CD4-positive, CD25-positive, alpha-beta regulatory T cell (primary cell): Measurements from ENCODE around the gene ARL4A. TPM values are rescaled to one million over a fixed set of nuclear protein-coding genes. Genes with fewer than 3 reads are reported as not detected.
A peak's percentile ranks its signal among the peaks of the same experiment; 100 is the strongest.
"Not testable (repeated sequence)": the region's sequence is repeated elsewhere in the genome, so short reads cannot be mapped to it uniquely, and the experiment has no call there.

Experiments
- ATAC-seq, 2 donors: fragments of 150-1000 bp; cut with Tn5 transposase; one replicate each; pipeline ENCODE4 v1.10.0; 2021; ENCODE audit warnings: low read depth in 2 of 2, moderate number of reproducible peaks in 2 of 2, moderate library complexity in 1 of 2
- DNase-seq, 3 donors: peaks; one replicate each; pipeline versions ENCODE4 v3.0.0 to v3.0.0-alpha.2; 2012 to 2022; ENCODE audit warnings: mixed read lengths in 1 of 3
- H3K27ac ChIP-seq: one replicate; pipeline ENCODE4 v1.7.0; 2013; ENCODE audit warnings: mild to moderate bottlenecking, low read length; ENCODE audit not compliant: insufficient read depth, poor library complexity, severe bottlenecking
- H3K27me3 ChIP-seq: one replicate; pipeline ENCODE4 v1.7.0; 2013; ENCODE audit warnings: low read length; ENCODE audit not compliant: control insufficient read depth, insufficient read depth
- H3K36me3 ChIP-seq: one replicate; pipeline ENCODE4 v1.7.0; 2013; ENCODE audit warnings: mild to moderate bottlenecking, low read length, moderate library complexity; ENCODE audit not compliant: control insufficient read depth, insufficient read depth
- H3K4me1 ChIP-seq: 2 replicates; pipeline ENCODE4 v1.7.0; 2013; ENCODE audit warnings: mild to moderate bottlenecking, low read length; ENCODE audit not compliant: insufficient read depth, control insufficient read depth, poor library complexity, severe bottlenecking
- H3K4me3 ChIP-seq: one replicate; pipeline ENCODE4 v1.7.0; 2013; ENCODE audit warnings: low read depth, mild to moderate bottlenecking, low read length, moderate library complexity
- H3K9me3 ChIP-seq, 2 experiments: 1 replicate in 1 of 2; 2 replicates in 1 of 2; pipeline ENCODE4 v1.7.0; 2013; ENCODE audit warnings: low read length in 2 of 2, mild to moderate bottlenecking in 1 of 2, moderate library complexity in 1 of 2; ENCODE audit not compliant: control insufficient read depth in 2 of 2
- H3K27ac Mint-ChIP-seq, 3 donors: one replicate each; pipeline ENCODE4 v1.8.0; 2020 to 2022; ENCODE audit warnings: mild to moderate bottlenecking in 3 of 3, mixed read lengths in 3 of 3, moderate library complexity in 2 of 3
- H3K27me3 Mint-ChIP-seq: one replicate; pipeline ENCODE4 v1.8.0; 2022; ENCODE audit warnings: mild to moderate bottlenecking, mixed read lengths
- H3K36me3 Mint-ChIP-seq: one replicate; pipeline ENCODE4 v1.8.0; 2020; ENCODE audit warnings: mixed read lengths
- H3K4me1 Mint-ChIP-seq, 4 donors: one replicate each; pipeline ENCODE4 v1.8.0; 2020 to 2022; ENCODE audit warnings: mixed read lengths in 4 of 4, mild to moderate bottlenecking in 1 of 4
- H3K4me3 Mint-ChIP-seq, 4 donors: one replicate each; pipeline ENCODE4 v1.8.0; 2020 to 2022; ENCODE audit warnings: mild to moderate bottlenecking in 4 of 4, mixed read lengths in 4 of 4, moderate library complexity in 3 of 4
- H3K9me3 Mint-ChIP-seq, 7 donors: one replicate each; pipeline ENCODE4 v1.8.0; 2020 to 2022; ENCODE audit warnings: mixed read lengths in 7 of 7, mild to moderate bottlenecking in 3 of 7, moderate library complexity in 2 of 7
- polyA plus RNA-seq, 4 donors: library from polyadenylated mRNA; unstranded; fragments of 300-500 nt; fragmentation: Illumina TruSeq; gene quantifications; one replicate each; pipeline ENCODE4 v1.2.3, GENCODE V29; 2021
- total RNA-seq: library from RNA; stranded (reverse); gene quantifications from one replicate; pipeline ENCODE4 v1.2.3, GENCODE V29; 2022

ARL4A gene
- total and polyA plus RNA-seq, 5 donors from 2014 or later: 28.6 to 52.0 (median 34.1) TPM

- H3K27ac ChIP-seq: no peak overlapping the region
- Mint-ChIP-seq H3K36me3 (no peaks in the 10 kb centered on the region), H3K27ac (no peak overlapping the region), H3K9me3 (peaks cover 0 to 1% (median 0%) of the 10 kb centered on the region in 7 donors), H3K4me1 (peaks cover 0 to 11% (median 8%) of the 10 kb centered on the region in 4 donors), H3K27me3 (no peaks in the 10 kb centered on the region), H3K4me3 (no peak overlapping the region)
- H3K4me1 ChIP-seq: no peaks in the 10 kb centered on the region
- no peaks in the 10 kb centered on the region for H3K27me3 ChIP-seq
- no peak for ATAC-seq
- H3K4me3 ChIP-seq: no peak overlapping the region
- no peaks in the 10 kb centered on the region for H3K9me3 ChIP-seq
- no peak for DNase-seq
- H3K36me3 ChIP-seq: no peaks in the 10 kb centered on the region
Observed at GRCh38 chr7:12670743-12671520, 16.5 kb upstream of the ARL4A start.

DNA sequence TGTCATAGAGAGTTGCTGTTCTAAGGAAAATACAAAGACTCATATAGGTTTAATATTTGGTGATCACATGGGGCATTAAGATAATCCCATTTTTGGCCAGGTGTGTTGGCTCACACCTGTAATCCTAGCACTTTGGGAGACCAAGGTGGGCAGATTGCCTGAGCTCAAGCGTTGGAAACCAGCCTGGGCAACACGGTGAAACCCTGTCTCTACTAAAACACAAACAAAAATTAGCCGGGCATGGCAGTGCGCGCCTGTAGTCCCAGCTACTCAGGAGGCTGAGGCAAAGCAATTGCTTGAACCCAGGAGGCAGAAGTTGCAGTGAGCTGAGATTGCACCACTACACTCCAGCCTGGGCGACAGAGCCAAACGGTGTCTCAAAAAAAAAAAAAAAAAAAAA lies 14.0 kb upstream of the ARL4A start:
- H3K9me3 ChIP-seq, H3K27ac Mint-ChIP-seq, ATAC-seq, H3K4me1 ChIP-seq, H3K27ac ChIP-seq, H3K36me3 ChIP-seq, H3K27me3 ChIP-seq, H3K4me3 ChIP-seq, H3K27me3 Mint-ChIP-seq, H3K9me3 Mint-ChIP-seq, DNase-seq, H3K36me3 Mint-ChIP-seq, H3K4me3 Mint-ChIP-seq: not testable (repeated sequence)
- peaks cover 0 to 11% (median 8%) of the 10 kb centered on the region in 4 donors for H3K4me1 Mint-ChIP-seq

DNA sequence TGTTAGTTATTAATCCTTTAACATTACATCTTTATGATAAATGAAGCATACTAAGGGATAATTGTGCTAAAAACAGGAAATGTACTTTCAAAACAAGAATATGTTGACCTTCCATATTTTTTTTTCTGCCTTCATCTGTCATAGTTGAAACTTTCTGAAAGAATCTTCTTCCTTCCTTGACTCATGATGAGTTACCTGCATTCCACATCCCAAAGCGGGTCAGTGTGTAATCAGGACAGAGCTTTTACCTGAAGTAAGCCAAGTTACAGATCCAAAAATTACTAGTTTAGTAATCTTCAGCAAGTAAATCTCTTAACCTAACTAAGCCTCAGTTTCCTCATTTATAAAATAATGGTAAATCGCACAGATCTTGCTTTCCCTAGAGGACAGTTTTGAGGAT lies 13.4 kb upstream of the ARL4A start:
- no peak overlapping the region for H3K4me3 Mint-ChIP-seq

GRCh38 chr7:12674861-12675260 lies 12.6 kb upstream of the ARL4A start:
- no peak overlapping the region for H3K4me3 Mint-ChIP-seq
- Histone ChIP-seq H3K9me3 (no peaks in the 10 kb centered on the region), H3K36me3 (no peaks in the 10 kb centered on the region), H3K4me3 (peak overlapping the region; percentile 2), H3K4me1 (no peaks in the 10 kb centered on the region), H3K27ac (no peak overlapping the region), H3K27me3 (no peaks in the 10 kb centered on the region)
- ATAC-seq (peak; percentile 64 to 67), DNase-seq (peak; percentile 8 to 78 (median 48))
- no peaks in the 10 kb centered on the region for H3K36me3 Mint-ChIP-seq
- peaks cover 0 to 11% (median 8%) of the 10 kb centered on the region in 4 donors for H3K4me1 Mint-ChIP-seq
- H3K9me3 Mint-ChIP-seq: peaks cover 0 to 1% (median 0%) of the 10 kb centered on the region in 7 donors
- H3K27ac Mint-ChIP-seq: peak overlapping the region in 1 of 3 donors; percentile 16
- peaks cover 4% of the 10 kb centered on the region for H3K27me3 Mint-ChIP-seq

More for the DNA sequence above, 13.4 kb upstream of the ARL4A start:
- no peaks in the 10 kb centered on the region for H3K36me3 ChIP-seq
- H3K9me3 ChIP-seq: no peaks in the 10 kb centered on the region
- no peak for DNase-seq
- no peak overlapping the region for H3K27ac ChIP-seq
- H3K4me3 ChIP-seq: no peak overlapping the region
- no peaks in the 10 kb centered on the region for H3K27me3 ChIP-seq
- H3K36me3 Mint-ChIP-seq: no peaks in the 10 kb centered on the region
- ATAC-seq: no peak
- peaks cover 0 to 1% (median 0%) of the 10 kb centered on the region in 7 donors for H3K9me3 Mint-ChIP-seq
- peaks cover 4% of the 10 kb centered on the region for H3K27me3 Mint-ChIP-seq
- no peaks in the 10 kb centered on the region for H3K4me1 ChIP-seq
- H3K27ac Mint-ChIP-seq: no peak overlapping the region
- peaks cover 0 to 11% (median 8%) of the 10 kb centered on the region in 4 donors for H3K4me1 Mint-ChIP-seq

DNA sequence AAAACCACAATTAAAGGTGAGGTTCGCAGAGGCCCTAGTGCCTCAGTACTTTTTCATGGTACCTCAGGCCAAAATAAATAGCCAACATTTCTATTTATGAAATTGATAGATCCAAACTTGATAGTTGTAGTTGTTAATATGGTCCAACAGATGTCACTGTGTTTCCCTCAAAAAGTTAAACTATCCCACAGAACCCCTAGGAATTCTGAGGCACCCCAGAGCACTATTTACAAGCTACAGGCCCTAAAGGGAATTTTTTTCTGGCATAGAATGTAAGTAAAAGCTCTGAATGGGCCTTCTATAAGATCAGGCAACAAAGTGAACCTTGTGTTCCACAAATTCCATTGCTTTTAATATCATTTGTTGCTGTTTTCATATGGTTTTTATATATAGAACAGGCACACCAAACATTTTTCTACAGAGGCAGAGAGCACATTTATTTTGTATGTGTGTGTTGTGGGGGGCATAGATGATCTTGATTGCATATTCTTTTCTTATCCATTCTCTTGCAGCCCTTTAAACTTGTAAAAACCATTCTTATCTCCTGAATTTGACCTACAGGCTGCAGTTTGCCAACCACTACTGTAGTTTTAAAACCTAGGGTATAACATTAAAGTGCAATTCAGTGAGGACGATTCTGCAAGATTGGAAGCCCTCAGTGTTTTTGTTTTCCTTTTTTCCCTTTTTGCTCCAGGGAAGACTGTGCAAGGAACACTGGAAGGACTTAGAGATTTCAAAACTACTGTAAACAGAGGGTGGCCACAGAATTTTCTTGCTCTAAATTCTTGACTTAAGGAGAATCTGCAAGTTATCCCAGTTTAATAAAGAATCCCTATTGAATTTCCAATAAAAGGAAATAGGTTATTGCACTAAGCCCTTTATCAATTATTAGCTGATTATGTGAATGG lies 3.5 kb upstream of the ARL4A start:
- ATAC-seq: no peak
- no peak for DNase-seq
- no peaks in the 10 kb centered on the region for H3K36me3 Mint-ChIP-seq
- H3K9me3 Mint-ChIP-seq: no peaks in the 10 kb centered on the region
- H3K9me3 ChIP-seq: no peaks in the 10 kb centered on the region
- no peaks in the 10 kb centered on the region for H3K36me3 ChIP-seq
- H3K4me1 ChIP-seq: peaks cover 15% of the 10 kb centered on the region
- peak overlapping the region; percentile 9 for H3K27ac ChIP-seq
- no peaks in the 10 kb centered on the region for H3K27me3 ChIP-seq
- no peaks in the 10 kb centered on the region for H3K27me3 Mint-ChIP-seq
- H3K27ac Mint-ChIP-seq: peak overlapping the region in 2 of 3 donors; percentile 33 to 77
- no peak overlapping the region for H3K4me3 ChIP-seq
- H3K4me3 Mint-ChIP-seq: peak overlapping the region in 1 of 4 donors; percentile 76
- H3K4me1 Mint-ChIP-seq: peaks cover 9 to 25% (median 18%) of the 10 kb centered on the region in 4 donors

DNA sequence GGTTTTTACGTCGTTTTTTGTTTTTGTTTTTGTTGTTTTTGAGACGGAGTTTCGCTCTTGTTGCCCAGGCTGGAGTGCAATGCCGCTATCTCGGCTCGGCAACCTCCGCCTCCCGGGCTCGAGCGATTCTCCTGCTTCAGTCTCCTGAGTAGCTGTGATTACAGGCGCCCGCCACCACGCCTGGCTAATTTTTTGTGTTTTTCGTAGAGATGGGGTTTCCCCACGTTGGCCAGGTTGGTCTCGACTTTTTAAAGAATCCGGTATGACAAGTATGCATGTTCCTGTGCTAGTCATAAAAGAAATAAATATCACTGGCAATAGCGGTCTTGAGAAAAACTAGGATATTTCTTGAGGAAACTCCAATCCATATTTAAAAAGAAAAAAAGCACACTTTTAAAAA lies 2.7 kb upstream of the ARL4A start:
- Mint-ChIP-seq H3K27me3 (no peaks in the 10 kb centered on the region), H3K36me3 (no peaks in the 10 kb centered on the region), H3K4me3 (peak overlapping the region in 2 of 4 donors; percentile 3 to 94), H3K27ac (peak overlapping the region in 1 of 3 donors; percentile 94), H3K4me1 (peaks cover 9 to 32% (median 25%) of the 10 kb centered on the region in 4 donors), H3K9me3 (no peaks in the 10 kb centered on the region)
- Histone ChIP-seq H3K27ac (peak overlapping the region; percentile 97), H3K4me3 (no peak overlapping the region), H3K9me3 (no peaks in the 10 kb centered on the region), H3K27me3 (no peaks in the 10 kb centered on the region), H3K4me1 (peaks cover 15% of the 10 kb centered on the region), H3K36me3 (no peaks in the 10 kb centered on the region)
- DNase-seq (no peak), ATAC-seq (no peak)

DNA sequence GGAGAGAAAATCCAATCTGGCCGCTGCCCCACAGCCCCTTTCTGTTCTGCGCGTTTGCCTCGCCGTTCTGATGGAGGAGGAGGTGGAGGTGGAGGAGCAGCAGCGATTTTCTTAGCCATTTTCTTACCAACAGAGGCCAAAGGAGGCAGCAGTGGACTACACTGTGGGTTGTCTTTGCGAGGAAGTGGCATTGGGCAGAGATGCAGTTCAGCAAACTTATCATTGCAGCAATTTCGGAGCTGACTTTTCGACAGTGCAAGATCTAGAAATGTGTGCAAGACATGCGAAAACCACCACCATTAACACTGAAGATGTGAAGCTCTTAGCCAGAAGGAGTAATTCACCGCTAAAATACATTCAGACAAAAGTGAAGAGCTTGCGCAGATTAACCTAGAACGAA lies 1.9 kb upstream of the ARL4A start:
- peaks cover 15% of the 10 kb centered on the region for H3K4me1 ChIP-seq
- Mint-ChIP-seq H3K9me3 (no peaks in the 10 kb centered on the region), H3K4me3 (peak overlapping the region; percentile 90 to 96 (median 94)), H3K27ac (peak overlapping the region; percentile 79 to 94 (median 93)), H3K36me3 (no peaks in the 10 kb centered on the region), H3K4me1 (peaks cover 9 to 38% (median 29%) of the 10 kb centered on the region in 4 donors), H3K27me3 (no peaks in the 10 kb centered on the region)
- H3K36me3 ChIP-seq: no peaks in the 10 kb centered on the region
- DNase-seq (peak; percentile 23 to 62 (median 48)), ATAC-seq (no peak)
- H3K27me3 ChIP-seq: no peaks in the 10 kb centered on the region
- H3K4me3 ChIP-seq: peak overlapping the region; percentile 80
- peak overlapping the region; percentile 97 for H3K27ac ChIP-seq
- no peaks in the 10 kb centered on the region for H3K9me3 ChIP-seq
